ENCODE data around the gene TAC4.

Gene TAC4

GRCh38 chr17:49848019-49848473, at the start of gene TAC4:
TAC4 (minus strand) TSS chr17:49848069; CDS start chr17:49848017, 52 bp downstream.
- no peak within 1 kb of the TSS for H3K4me3 ChIP-seq (ENCODE audit: low read length)
- no peaks in the 10 kb centered on the region for H3K9me3 ChIP-seq (ENCODE audit: low read length)

GRCh38 chr17:49896860-49897259, 49.0 kb upstream of the TAC4 start:
- Histone ChIP-seq H3K36me3 (ENCODE audit: insufficient read depth, low read length) (no peaks in the 10 kb centered on the region), H3K9me3 (ENCODE audit: low read length) (no peaks in the 10 kb centered on the region), H2AFZ (ENCODE audit: low read depth, low read length) (no peak overlapping the region), H3K4me1 (ENCODE audit: insufficient read depth, low read length) (no peaks in the 10 kb centered on the region), H3K27me3 (ENCODE audit: insufficient read depth, low read length) (peaks cover 74% of the 10 kb centered on the region), H3K4me3 (ENCODE audit: low read length) (no peak overlapping the region)

More at GRCh38 chr17:49848019-49848473, at the start of gene TAC4:
- Histone ChIP-seq H3K4me1 (ENCODE audit: insufficient read depth, low read length) (peaks cover 16% of the 10 kb centered on the region), H2AFZ (ENCODE audit: low read depth, low read length) (no peak within 1 kb of the TSS), H3K27me3 (ENCODE audit: insufficient read depth, low read length) (peaks cover 36% of the 10 kb centered on the region), H3K36me3 (ENCODE audit: insufficient read depth, low read length) (no peaks in the 10 kb centered on the region)

- H3K27me3 ChIP-seq (ENCODE audit: insufficient read depth, low read length) = peaks cover 74% of the 10 kb centered on the region
- no peaks in the 10 kb centered on the region for H3K9me3 ChIP-seq (ENCODE audit: low read length)
- H3K36me3 ChIP-seq (ENCODE audit: insufficient read depth, low read length) = no peaks in the 10 kb centered on the region
- no peak overlapping the region for H2AFZ ChIP-seq (ENCODE audit: low read depth, low read length)
- H3K4me3 ChIP-seq (ENCODE audit: low read length) = no peak overlapping the region
- no peaks in the 10 kb centered on the region for H3K4me1 ChIP-seq (ENCODE audit: insufficient read depth, low read length)
These were observed 48.4 kb upstream of the TAC4 start for GRCh38 chr17:49896222-49896621.

GRCh38 chr17:49895812-49896211, 47.9 kb upstream of the TAC4 start:
- Histone ChIP-seq H3K36me3 (ENCODE audit: insufficient read depth, low read length) (no peaks in the 10 kb centered on the region), H3K4me1 (ENCODE audit: insufficient read depth, low read length) (no peaks in the 10 kb centered on the region), H2AFZ (ENCODE audit: low read depth, low read length) (no peak overlapping the region), H3K27me3 (ENCODE audit: insufficient read depth, low read length) (peaks cover 74% of the 10 kb centered on the region), H3K4me3 (ENCODE audit: low read length) (no peak overlapping the region), H3K9me3 (ENCODE audit: low read length) (no peaks in the 10 kb centered on the region)

GRCh38 chr17:49894761-49895160, 46.9 kb upstream of the TAC4 start:
- Histone ChIP-seq H2AFZ (ENCODE audit: low read depth, low read length) (no peak overlapping the region), H3K27me3 (ENCODE audit: insufficient read depth, low read length) (peaks cover 75% of the 10 kb centered on the region), H3K9me3 (ENCODE audit: low read length) (no peaks in the 10 kb centered on the region), H3K4me3 (ENCODE audit: low read length) (no peak overlapping the region), H3K36me3 (ENCODE audit: insufficient read depth, low read length) (no peaks in the 10 kb centered on the region), H3K4me1 (ENCODE audit: insufficient read depth, low read length) (no peaks in the 10 kb centered on the region)

GRCh38 chr17:49891694-49892389, 44.0 kb upstream of the TAC4 start:
- Histone ChIP-seq H3K36me3 (ENCODE audit: insufficient read depth, low read length) (no peaks in the 10 kb centered on the region), H3K27me3 (ENCODE audit: insufficient read depth, low read length) (peaks cover 70% of the 10 kb centered on the region), H3K4me1 (ENCODE audit: insufficient read depth, low read length) (no peaks in the 10 kb centered on the region), H3K4me3 (ENCODE audit: low read length) (no peak overlapping the region), H2AFZ (ENCODE audit: low read depth, low read length) (no peak overlapping the region), H3K9me3 (ENCODE audit: low read length) (no peaks in the 10 kb centered on the region)

GRCh38 chr17:49891271-49891670, 43.4 kb upstream of the TAC4 start:
- H3K4me3 ChIP-seq (ENCODE audit: low read length) = no peak overlapping the region
- H3K27me3 ChIP-seq (ENCODE audit: insufficient read depth, low read length) = peaks cover 68% of the 10 kb centered on the region
- H3K9me3 ChIP-seq (ENCODE audit: low read length) = no peaks in the 10 kb centered on the region
- no peaks in the 10 kb centered on the region for H3K4me1 ChIP-seq (ENCODE audit: insufficient read depth, low read length)
- no peak overlapping the region for H2AFZ ChIP-seq (ENCODE audit: low read depth, low read length)
- no peaks in the 10 kb centered on the region for H3K36me3 ChIP-seq (ENCODE audit: insufficient read depth, low read length)

GRCh38 chr17:49890852-49891251, 43.0 kb upstream of the TAC4 start:
- no peaks in the 10 kb centered on the region for H3K4me1 ChIP-seq (ENCODE audit: insufficient read depth, low read length)

GRCh38 chr17:49890077-49890821, 42.4 kb upstream of the TAC4 start:
- no peaks in the 10 kb centered on the region for H3K36me3 ChIP-seq (ENCODE audit: insufficient read depth, low read length)
- H3K4me1 ChIP-seq (ENCODE audit: insufficient read depth, low read length) = no peaks in the 10 kb centered on the region
- no peaks in the 10 kb centered on the region for H3K9me3 ChIP-seq (ENCODE audit: low read length)
- H2AFZ ChIP-seq (ENCODE audit: low read depth, low read length) = no peak overlapping the region
- peaks cover 66% of the 10 kb centered on the region for H3K27me3 ChIP-seq (ENCODE audit: insufficient read depth, low read length)
- H3K4me3 ChIP-seq (ENCODE audit: low read length) = no peak overlapping the region

More at GRCh38 chr17:49890852-49891251, 43.0 kb upstream of the TAC4 start:
- peaks cover 68% of the 10 kb centered on the region for H3K27me3 ChIP-seq (ENCODE audit: insufficient read depth, low read length)
- no peaks in the 10 kb centered on the region for H3K36me3 ChIP-seq (ENCODE audit: insufficient read depth, low read length)
- no peaks in the 10 kb centered on the region for H3K9me3 ChIP-seq (ENCODE audit: low read length)
- no peak overlapping the region for H2AFZ ChIP-seq (ENCODE audit: low read depth, low read length)
- H3K4me3 ChIP-seq (ENCODE audit: low read length) = no peak overlapping the region

- Histone ChIP-seq H3K27me3 (ENCODE audit: insufficient read depth, low read length) (peaks cover 65% of the 10 kb centered on the region), H3K36me3 (ENCODE audit: insufficient read depth, low read length) (no peaks in the 10 kb centered on the region), H2AFZ (ENCODE audit: low read depth, low read length) (no peak overlapping the region), H3K4me1 (ENCODE audit: insufficient read depth, low read length) (no peaks in the 10 kb centered on the region), H3K9me3 (ENCODE audit: low read length) (no peaks in the 10 kb centered on the region), H3K4me3 (ENCODE audit: low read length) (no peak overlapping the region)
These were observed 41.6 kb upstream of the TAC4 start for GRCh38 chr17:49889500-49889899.

GRCh38 chr17:49887744-49888360, 40.0 kb upstream of the TAC4 start:
- no peaks in the 10 kb centered on the region for H3K4me1 ChIP-seq (ENCODE audit: insufficient read depth, low read length)
- H2AFZ ChIP-seq (ENCODE audit: low read depth, low read length) = no peak overlapping the region
- no peak overlapping the region for H3K4me3 ChIP-seq (ENCODE audit: low read length)
- H3K36me3 ChIP-seq (ENCODE audit: insufficient read depth, low read length) = no peaks in the 10 kb centered on the region
- peaks cover 67% of the 10 kb centered on the region for H3K27me3 ChIP-seq (ENCODE audit: insufficient read depth, low read length)
- H3K9me3 ChIP-seq (ENCODE audit: low read length) = no peaks in the 10 kb centered on the region

GRCh38 chr17:49887086-49887743, 39.3 kb upstream of the TAC4 start:
- Histone ChIP-seq H3K36me3 (ENCODE audit: insufficient read depth, low read length) (no peaks in the 10 kb centered on the region), H3K27me3 (ENCODE audit: insufficient read depth, low read length) (peaks cover 66% of the 10 kb centered on the region), H3K4me1 (ENCODE audit: insufficient read depth, low read length) (no peaks in the 10 kb centered on the region), H2AFZ (ENCODE audit: low read depth, low read length) (no peak overlapping the region), H3K9me3 (ENCODE audit: low read length) (no peaks in the 10 kb centered on the region), H3K4me3 (ENCODE audit: low read length) (no peak overlapping the region)

GRCh38 chr17:49886036-49886435, 38.2 kb upstream of the TAC4 start:
- no peaks in the 10 kb centered on the region for H3K4me1 ChIP-seq (ENCODE audit: insufficient read depth, low read length)
- no peaks in the 10 kb centered on the region for H3K36me3 ChIP-seq (ENCODE audit: insufficient read depth, low read length)
- H3K4me3 ChIP-seq (ENCODE audit: low read length) = no peak overlapping the region
- no peak overlapping the region for H2AFZ ChIP-seq (ENCODE audit: low read depth, low read length)
- peaks cover 64% of the 10 kb centered on the region for H3K27me3 ChIP-seq (ENCODE audit: insufficient read depth, low read length)
- no peaks in the 10 kb centered on the region for H3K9me3 ChIP-seq (ENCODE audit: low read length)

All from neuron (in vitro differentiated cells).